22Rv1 (cell line): ENCODE results near the gene MDK.

Experiments
- CTCF ChIP-seq: fragments of 450-650 bp; IDR thresholded peaks from 2 replicates; pipeline ENCODE4 v1.5.1; 2017; ENCODE audit warnings: mild to moderate bottlenecking
- ZFX ChIP-seq: fragments of 450-650 bp; IDR thresholded peaks from 2 replicates; pipeline ENCODE4 v1.6.1; 2017; ENCODE audit warnings: antibody characterized with exemption, borderline replicate concordance

- TF ChIP-seq CTCF (no peak), ZFX (no peak)
Measured at GRCh38 chr11:46393759-46394158, 12.3 kb downstream of the MDK start.
